K562 (cell line): ENCODE data around the gene PPT2. TPM values are rescaled to one million over a fixed set of nuclear protein-coding genes. Genes with fewer than 3 reads are reported as not detected.
A peak's percentile ranks its signal among the peaks of the same experiment; 100 is the strongest.

ENCODE experiments used
- CBFA2T2 ChIP-seq: fragments of 450-650 bp; conservative IDR thresholded peaks from 2 replicates; pipeline ENCODE4 v1.6.1; 2017; ENCODE audit warnings: mild to moderate bottlenecking
- DDX20 ChIP-seq: fragments of 450-650 bp; IDR thresholded peaks from 2 replicates; pipeline ENCODE4 v1.6.1; 2016; ENCODE audit warnings: missing genetic modification characterization, low read depth, mild to moderate bottlenecking, missing compliant biosample characterization, moderate library complexity
- E2F6 ChIP-seq, 2 experiments: IDR thresholded peaks; 2 replicates each; pipeline ENCODE4 v1.6.1; 2011; ENCODE audit warnings: borderline replicate concordance in 1 of 2, control low read depth in 1 of 2, low read depth in 1 of 2, low read length in 1 of 2, mild to moderate bottlenecking in 1 of 2, mixed read lengths in 1 of 2, moderate library complexity in 1 of 2; ENCODE audit not compliant: insufficient read depth in 1 of 2, insufficient read length in 1 of 2, poor library complexity in 1 of 2, severe bottlenecking in 1 of 2; ENCODE audit errors: extremely low read depth in 1 of 2
- GTF2E2 ChIP-seq: fragments of 200-800 bp; sonication (Bioruptor generic); IDR thresholded peaks from 2 replicates; pipeline ENCODE4 v1.6.1; 2016; ENCODE audit warnings: missing genetic modification characterization, missing compliant biosample characterization
- HLTF ChIP-seq: fragments of 450-650 bp; IDR thresholded peaks from 2 replicates; pipeline ENCODE4 v1.6.1; 2016
- MAFF ChIP-seq: IDR thresholded peaks from 2 replicates; pipeline ENCODE4 v1.6.1; 2012; ENCODE audit warnings: low read length, improper control_type of control experiment
- POLR2AphosphoS5 ChIP-seq: IDR thresholded peaks from 2 replicates; pipeline ENCODE4 v1.6.1; 2011; ENCODE audit warnings: mild to moderate bottlenecking, low read depth, low read length, moderate library complexity; ENCODE audit not compliant: control insufficient read depth, insufficient read depth
- TEAD4 ChIP-seq, 2 experiments: sonication (generic) in 1 of 2; formaldehyde crosslinking in 1 of 2; IDR thresholded peaks; 2 replicates each; pipeline versions ENCODE4 v1.6.1 to v1.8.0; 2012 to 2022; ENCODE audit warnings: borderline replicate concordance in 1 of 2, inconsistent platforms in 1 of 2, low read length in 1 of 2, mild to moderate bottlenecking in 1 of 2, missing genetic modification reagents in 1 of 2
- ZBTB8A ChIP-seq: fragments of 450-650 bp; IDR thresholded peaks from 2 replicates; pipeline ENCODE4 v1.6.1; 2018; ENCODE audit warnings: mild to moderate bottlenecking, moderate library complexity; ENCODE audit not compliant: partially characterized antibody
- polyA plus RNA-seq, 8 experiments: library from polyadenylated mRNA; depleted of rRNA in 4 of 8; stranded (reverse) in 5 of 8; unstranded in 3 of 8; fragments of >200 nt; fragmentation: Nextera tagmentation in 2 of 8; fragmentation: Illumina TruSeq in 1 of 8; extraction: Ambion mirVana in 2 of 8; extraction: Trizol in 1 of 8; gene quantifications; 2 replicates each; pipeline versions ENCODE4 v1.2.1 to v1.2.3, GENCODE V29; 2011 to 2014; ENCODE audit warnings: inconsistent platforms in 1 of 8, missing spikeins in 1 of 8
- total RNA-seq, 7 experiments: library from RNA; depleted of rRNA in 6 of 7; stranded (reverse); fragments of >200 nt in 6 of 7; fragmentation: Illumina TruSeq in 2 of 7; extraction: Trizol in 2 of 7; gene quantifications; 2 replicates each; pipeline versions ENCODE4 v1.2.1 to v1.2.3, GENCODE V29; 2011 to 2021; ENCODE audit warnings: low replicate concordance in 1 of 7
- TF ChIP-seq, protein P1 (sequence below): sonication (generic); formaldehyde crosslinking; IDR thresholded peaks from 2 replicates; pipeline ENCODE4 v1.8.1; 2023; ENCODE audit warnings: missing genetic modification reagents, mild to moderate bottlenecking, borderline replicate concordance
- TF ChIP-seq, protein P2 (sequence below): fragments of 250-450 bp; sonication (Bioruptor Pico); IDR thresholded peaks from 2 replicates; pipeline ENCODE4 v1.5.0; 2021
- TF ChIP-seq, protein P3 (sequence below): fragments of 250-450 bp; sonication (Bioruptor Pico); IDR thresholded peaks from 2 replicates; pipeline ENCODE4 v1.9.0; 2021; ENCODE audit warnings: mild to moderate bottlenecking, inconsistent platforms
- TF ChIP-seq, protein P4 (sequence below): fragments of 450-650 bp; IDR thresholded peaks from 2 replicates; pipeline ENCODE4 v1.6.1; 2014; ENCODE audit warnings: low read depth, mild to moderate bottlenecking, moderate library complexity, borderline replicate concordance

The PPT2 gene
- total and polyA plus RNA-seq, 9 of the 15 experiments (the other 6 are each of a cell fraction or from before 2014, with no cell fraction given) = 27.4 to 98.8 (median 69.9) TPM

GRCh38 chr6:32196682-32197616 lies 43.0 kb downstream of the PPT2 start (continued):
- TF ChIP-seq GTF2E2 (0 out of 2 replicates have a peak, but pooled peaks have one; percentile 81), TEAD4 (IDR thresholded peaks at IDR 0.05; ENCODE audit: low read length) (peak; percentile 28; the same call in 1 of the 2 replicates), TEAD4 (CRISPR knock-in tag; IDR thresholded peaks at IDR 0.05; ENCODE audit: borderline replicate concordance) (0 out of 2 replicates have a peak, but pooled peaks have one; percentile 22), E2F6 (IDR thresholded peaks at IDR 0.05; ENCODE audit: borderline replicate concordance in 1 of 2, extremely low read depth in 1 of 2, insufficient read depth in 1 of 2, insufficient read length in 1 of 2, low read depth in 1 of 2, low read length in 1 of 2, poor library complexity in 1 of 2, severe bottlenecking in 1 of 2) (peak in 1 of 2 experiments; percentile 3), DDX20 (no peak), POLR2AphosphoS5 (peak; percentile 50; the same call in 1 of the 2 replicates), HLTF (peak; percentile 48; the same call in 1 of the 2 replicates), CBFA2T2 (peak; percentile 74), MAFF (0 out of 2 replicates have a peak, but pooled peaks have one; percentile 15), ZBTB8A (no peak)
- TF ChIP-seq, protein P1, sequence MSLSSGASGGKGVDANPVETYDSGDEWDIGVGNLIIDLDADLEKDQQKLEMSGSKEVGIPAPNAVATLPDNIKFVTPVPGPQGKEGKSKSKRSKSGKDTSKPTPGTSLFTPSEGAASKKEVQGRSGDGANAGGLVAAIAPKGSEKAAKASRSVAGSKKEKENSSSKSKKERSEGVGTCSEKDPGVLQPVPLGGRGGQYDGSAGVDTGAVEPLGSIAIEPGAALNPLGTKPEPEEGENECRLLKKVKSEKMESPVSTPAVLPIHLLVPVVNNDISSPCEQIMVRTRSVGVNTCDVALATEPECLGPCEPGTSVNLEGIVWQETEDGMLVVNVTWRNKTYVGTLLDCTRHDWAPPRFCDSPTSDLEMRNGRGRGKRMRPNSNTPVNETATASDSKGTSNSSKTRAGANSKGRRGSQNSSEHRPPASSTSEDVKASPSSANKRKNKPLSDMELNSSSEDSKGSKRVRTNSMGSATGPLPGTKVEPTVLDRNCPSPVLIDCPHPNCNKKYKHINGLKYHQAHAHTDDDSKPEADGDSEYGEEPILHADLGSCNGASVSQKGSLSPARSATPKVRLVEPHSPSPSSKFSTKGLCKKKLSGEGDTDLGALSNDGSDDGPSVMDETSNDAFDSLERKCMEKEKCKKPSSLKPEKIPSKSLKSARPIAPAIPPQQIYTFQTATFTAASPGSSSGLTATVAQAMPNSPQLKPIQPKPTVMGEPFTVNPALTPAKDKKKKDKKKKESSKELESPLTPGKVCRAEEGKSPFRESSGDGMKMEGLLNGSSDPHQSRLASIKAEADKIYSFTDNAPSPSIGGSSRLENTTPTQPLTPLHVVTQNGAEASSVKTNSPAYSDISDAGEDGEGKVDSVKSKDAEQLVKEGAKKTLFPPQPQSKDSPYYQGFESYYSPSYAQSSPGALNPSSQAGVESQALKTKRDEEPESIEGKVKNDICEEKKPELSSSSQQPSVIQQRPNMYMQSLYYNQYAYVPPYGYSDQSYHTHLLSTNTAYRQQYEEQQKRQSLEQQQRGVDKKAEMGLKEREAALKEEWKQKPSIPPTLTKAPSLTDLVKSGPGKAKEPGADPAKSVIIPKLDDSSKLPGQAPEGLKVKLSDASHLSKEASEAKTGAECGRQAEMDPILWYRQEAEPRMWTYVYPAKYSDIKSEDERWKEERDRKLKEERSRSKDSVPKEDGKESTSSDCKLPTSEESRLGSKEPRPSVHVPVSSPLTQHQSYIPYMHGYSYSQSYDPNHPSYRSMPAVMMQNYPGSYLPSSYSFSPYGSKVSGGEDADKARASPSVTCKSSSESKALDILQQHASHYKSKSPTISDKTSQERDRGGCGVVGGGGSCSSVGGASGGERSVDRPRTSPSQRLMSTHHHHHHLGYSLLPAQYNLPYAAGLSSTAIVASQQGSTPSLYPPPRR (CRISPR knock-in tag) = no peak; the same call in 1 of the 2 replicates
- TF ChIP-seq, protein P2, sequence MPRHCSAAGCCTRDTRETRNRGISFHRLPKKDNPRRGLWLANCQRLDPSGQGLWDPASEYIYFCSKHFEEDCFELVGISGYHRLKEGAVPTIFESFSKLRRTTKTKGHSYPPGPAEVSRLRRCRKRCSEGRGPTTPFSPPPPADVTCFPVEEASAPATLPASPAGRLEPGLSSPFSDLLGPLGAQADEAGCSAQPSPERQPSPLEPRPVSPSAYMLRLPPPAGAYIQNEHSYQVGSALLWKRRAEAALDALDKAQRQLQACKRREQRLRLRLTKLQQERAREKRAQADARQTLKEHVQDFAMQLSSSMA = no peak
- TF ChIP-seq, protein P3, sequence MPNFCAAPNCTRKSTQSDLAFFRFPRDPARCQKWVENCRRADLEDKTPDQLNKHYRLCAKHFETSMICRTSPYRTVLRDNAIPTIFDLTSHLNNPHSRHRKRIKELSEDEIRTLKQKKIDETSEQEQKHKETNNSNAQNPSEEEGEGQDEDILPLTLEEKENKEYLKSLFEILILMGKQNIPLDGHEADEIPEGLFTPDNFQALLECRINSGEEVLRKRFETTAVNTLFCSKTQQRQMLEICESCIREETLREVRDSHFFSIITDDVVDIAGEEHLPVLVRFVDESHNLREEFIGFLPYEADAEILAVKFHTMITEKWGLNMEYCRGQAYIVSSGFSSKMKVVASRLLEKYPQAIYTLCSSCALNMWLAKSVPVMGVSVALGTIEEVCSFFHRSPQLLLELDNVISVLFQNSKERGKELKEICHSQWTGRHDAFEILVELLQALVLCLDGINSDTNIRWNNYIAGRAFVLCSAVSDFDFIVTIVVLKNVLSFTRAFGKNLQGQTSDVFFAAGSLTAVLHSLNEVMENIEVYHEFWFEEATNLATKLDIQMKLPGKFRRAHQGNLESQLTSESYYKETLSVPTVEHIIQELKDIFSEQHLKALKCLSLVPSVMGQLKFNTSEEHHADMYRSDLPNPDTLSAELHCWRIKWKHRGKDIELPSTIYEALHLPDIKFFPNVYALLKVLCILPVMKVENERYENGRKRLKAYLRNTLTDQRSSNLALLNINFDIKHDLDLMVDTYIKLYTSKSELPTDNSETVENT = peak; percentile 11; the same call in 1 of the 2 replicates
- TF ChIP-seq, protein P4, sequence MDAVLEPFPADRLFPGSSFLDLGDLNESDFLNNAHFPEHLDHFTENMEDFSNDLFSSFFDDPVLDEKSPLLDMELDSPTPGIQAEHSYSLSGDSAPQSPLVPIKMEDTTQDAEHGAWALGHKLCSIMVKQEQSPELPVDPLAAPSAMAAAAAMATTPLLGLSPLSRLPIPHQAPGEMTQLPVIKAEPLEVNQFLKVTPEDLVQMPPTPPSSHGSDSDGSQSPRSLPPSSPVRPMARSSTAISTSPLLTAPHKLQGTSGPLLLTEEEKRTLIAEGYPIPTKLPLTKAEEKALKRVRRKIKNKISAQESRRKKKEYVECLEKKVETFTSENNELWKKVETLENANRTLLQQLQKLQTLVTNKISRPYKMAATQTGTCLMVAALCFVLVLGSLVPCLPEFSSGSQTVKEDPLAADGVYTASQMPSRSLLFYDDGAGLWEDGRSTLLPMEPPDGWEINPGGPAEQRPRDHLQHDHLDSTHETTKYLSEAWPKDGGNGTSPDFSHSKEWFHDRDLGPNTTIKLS = no peak
